GM12891 (cell line): ENCODE data around the gene PREX1.

Source experiments
- POLR2A ChIP-seq: IDR thresholded peaks from 2 replicates; pipeline ENCODE4 v1.6.1; 2011; ENCODE audit warnings: low read depth, low read length, control low read depth
- POLR2AphosphoS5 ChIP-seq: IDR thresholded peaks from 2 replicates; pipeline ENCODE4 v1.6.1; 2011; ENCODE audit warnings: low read depth, low read length, control low read depth

DNA sequence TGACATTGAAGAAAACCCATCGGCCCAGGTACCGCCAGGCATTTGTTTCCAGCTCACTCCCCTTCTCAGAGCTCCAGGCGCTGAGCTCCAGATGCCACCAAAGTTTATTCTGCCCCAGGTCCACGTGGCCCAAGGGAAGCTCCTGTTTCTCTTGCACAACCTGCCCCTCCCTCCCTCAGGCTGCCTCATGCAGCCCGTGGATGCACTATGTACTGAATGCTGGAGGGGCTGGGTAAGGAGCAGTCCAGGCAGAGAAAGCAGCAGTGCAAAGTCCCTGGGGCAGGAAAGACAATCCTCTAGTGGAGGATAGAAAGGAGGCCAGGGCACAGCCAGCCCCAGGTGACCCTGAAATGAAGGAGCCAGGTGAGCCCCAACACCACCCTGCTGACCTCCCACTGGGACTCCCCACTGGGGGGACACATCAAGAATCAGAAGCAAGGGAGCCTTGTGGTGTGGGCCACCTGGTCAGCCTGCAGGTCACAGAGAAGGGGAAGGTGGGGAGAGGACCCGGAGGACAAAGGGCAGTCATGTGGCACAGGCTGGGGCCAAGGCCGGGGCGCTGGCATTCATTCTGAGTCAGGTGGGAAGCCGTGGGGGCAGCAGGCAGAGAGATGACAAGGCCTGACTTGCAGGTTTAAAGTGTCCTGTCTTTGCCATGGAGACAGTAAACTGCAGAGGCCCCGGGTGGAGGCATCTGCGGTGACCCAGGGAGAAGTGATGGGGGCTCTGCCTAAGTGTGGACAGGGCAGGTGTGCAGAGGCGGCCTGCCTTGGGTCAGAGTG lies 230.1 kb downstream of the PREX1 start:
- no peak for TF ChIP-seq POLR2A
- no peak for TF ChIP-seq POLR2AphosphoS5
